Tibial nerve (tissue), 4 donors: ENCODE measurements around the gene TLX2. TPM values are rescaled to one million over a fixed set of nuclear protein-coding genes. Genes with fewer than 3 reads are reported as not detected.
A peak's percentile ranks its signal among the peaks of the same experiment; 100 is the strongest.

ENCODE experiments used
- DNase-seq, 2 donors: peaks; one replicate each; pipeline ENCODE4 v3.0.0-alpha.2; 2019; ENCODE audit warnings: low spot score in 2 of 2
- H3K27ac ChIP-seq, 4 donors: fragments of 200-600 bp; sonication (generic) in 3 of 4; one replicate each; pipeline ENCODE4 v1.5.1; 2017 to 2019; ENCODE audit warnings: mild to moderate bottlenecking in 1 of 4
- H3K27me3 ChIP-seq, 2 donors: fragments of 200-600 bp; sonication (generic) in 1 of 2; one replicate each; pipeline versions ENCODE4 v1.5.1 to v1.6.0; 2017 to 2019
- H3K36me3 ChIP-seq, 3 donors: fragments of 200-600 bp; sonication (generic); one replicate each; pipeline ENCODE4 v1.5.1; 2018 to 2019
- H3K4me1 ChIP-seq, 4 donors: fragments of 200-600 bp; sonication (generic) in 3 of 4; one replicate each; pipeline ENCODE4 v1.5.1; 2017 to 2019
- H3K4me3 ChIP-seq, 4 donors: fragments of 200-600 bp; sonication (generic) in 3 of 4; one replicate each; pipeline ENCODE4 v1.5.1; 2017 to 2019; ENCODE audit warnings: mild to moderate bottlenecking in 1 of 4, moderate library complexity in 1 of 4
- H3K9me3 ChIP-seq, 4 donors: fragments of 200-600 bp; sonication (generic) in 3 of 4; one replicate each; pipeline ENCODE4 v1.5.1; 2017 to 2019
- EP300 ChIP-seq, 2 donors: sonication (generic); formaldehyde crosslinking; IDR thresholded peaks; one replicate each; pipeline ENCODE4 v1.6.1; 2017; ENCODE audit warnings: antibody characterized with exemption in 2 of 2, mild to moderate bottlenecking in 1 of 2
- POLR2A ChIP-seq, 2 donors: fragments of 450-650 bp; IDR thresholded peaks; one replicate each; pipeline ENCODE4 v1.6.1; 2017; ENCODE audit warnings: antibody characterized with exemption in 2 of 2, mild to moderate bottlenecking in 2 of 2, moderate library complexity in 2 of 2
- WGBS, 2 donors: methylation state at CpG; one replicate each; pipeline ENCODE4 v1.1.5; 2018; 5-methylcytosine and 5-hydroxymethylcytosine counted together
- total RNA-seq, 4 donors: library from RNA; depleted of rRNA; stranded (reverse); fragments of >200 nt; gene quantifications; one replicate each; pipeline ENCODE4 v1.1.0, GENCODE V29; 2016
- TF ChIP-seq, protein P1 (sequence below), 5 experiments: fragments of 200-600 bp in 3 of 5; fragments of 450-650 bp in 2 of 5; sonication (generic) in 3 of 5; IDR thresholded peaks; one replicate each; pipeline ENCODE4 v1.5.1; 2016 to 2019; ENCODE audit warnings: antibody characterized with exemption in 5 of 5, mild to moderate bottlenecking in 3 of 5, moderate library complexity in 2 of 5

The TLX2 gene
- total RNA-seq, 4 donors from 2014 or later, result not detected

DNA sequence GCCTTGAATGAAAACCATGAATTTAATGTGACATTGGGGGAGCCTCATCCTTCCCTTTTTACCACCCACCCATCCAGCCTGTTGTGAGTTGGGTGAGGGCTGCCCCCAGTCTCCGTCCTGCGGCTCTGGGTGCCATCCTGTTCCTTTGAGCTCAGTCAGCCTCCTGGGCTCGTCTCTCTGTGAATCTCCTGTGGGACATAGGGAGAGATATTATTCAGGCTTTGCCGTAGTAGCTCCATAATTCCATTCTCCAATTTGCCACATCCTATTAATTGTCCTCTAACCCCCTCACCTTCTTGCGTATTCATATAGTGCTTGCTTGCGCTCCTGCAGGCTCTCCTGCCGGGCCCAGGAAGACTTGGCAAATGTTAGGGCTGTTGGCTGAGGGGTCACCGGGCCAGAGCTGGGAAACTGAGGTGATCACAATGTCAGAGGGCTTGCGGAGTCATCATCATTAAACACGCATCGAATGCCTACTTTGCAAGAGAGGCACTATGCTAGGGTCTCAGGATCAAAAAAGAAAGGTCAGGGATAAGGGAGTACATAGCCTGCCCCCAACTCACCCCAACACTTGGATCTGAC, 12.5 kb downstream of the TLX2 start:
- no peak overlapping the region for H3K27ac ChIP-seq
- WGBS, 2 donors, result 95 to 98% methylated on average over 11 of the region's 11 CpGs
- no peaks in the 10 kb centered on the region for H3K9me3 ChIP-seq
- DNase-seq, result no peak
- H3K36me3 ChIP-seq, result peaks cover 0 to 46% (median 12%) of the 10 kb centered on the region in 3 donors
- no peaks in the 10 kb centered on the region for H3K27me3 ChIP-seq
- H3K4me3 ChIP-seq, result no peak overlapping the region
- TF ChIP-seq EP300 (IDR thresholded peaks at IDR 0.05) (no peak), POLR2A (IDR thresholded peaks at IDR 0.05) (no peak)
- TF ChIP-seq, protein P1, sequence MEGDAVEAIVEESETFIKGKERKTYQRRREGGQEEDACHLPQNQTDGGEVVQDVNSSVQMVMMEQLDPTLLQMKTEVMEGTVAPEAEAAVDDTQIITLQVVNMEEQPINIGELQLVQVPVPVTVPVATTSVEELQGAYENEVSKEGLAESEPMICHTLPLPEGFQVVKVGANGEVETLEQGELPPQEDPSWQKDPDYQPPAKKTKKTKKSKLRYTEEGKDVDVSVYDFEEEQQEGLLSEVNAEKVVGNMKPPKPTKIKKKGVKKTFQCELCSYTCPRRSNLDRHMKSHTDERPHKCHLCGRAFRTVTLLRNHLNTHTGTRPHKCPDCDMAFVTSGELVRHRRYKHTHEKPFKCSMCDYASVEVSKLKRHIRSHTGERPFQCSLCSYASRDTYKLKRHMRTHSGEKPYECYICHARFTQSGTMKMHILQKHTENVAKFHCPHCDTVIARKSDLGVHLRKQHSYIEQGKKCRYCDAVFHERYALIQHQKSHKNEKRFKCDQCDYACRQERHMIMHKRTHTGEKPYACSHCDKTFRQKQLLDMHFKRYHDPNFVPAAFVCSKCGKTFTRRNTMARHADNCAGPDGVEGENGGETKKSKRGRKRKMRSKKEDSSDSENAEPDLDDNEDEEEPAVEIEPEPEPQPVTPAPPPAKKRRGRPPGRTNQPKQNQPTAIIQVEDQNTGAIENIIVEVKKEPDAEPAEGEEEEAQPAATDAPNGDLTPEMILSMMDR (IDR thresholded peaks at IDR 0.05), result no peak
- peaks cover 0 to 30% (median 19%) of the 10 kb centered on the region in 4 donors for H3K4me1 ChIP-seq

DNA sequence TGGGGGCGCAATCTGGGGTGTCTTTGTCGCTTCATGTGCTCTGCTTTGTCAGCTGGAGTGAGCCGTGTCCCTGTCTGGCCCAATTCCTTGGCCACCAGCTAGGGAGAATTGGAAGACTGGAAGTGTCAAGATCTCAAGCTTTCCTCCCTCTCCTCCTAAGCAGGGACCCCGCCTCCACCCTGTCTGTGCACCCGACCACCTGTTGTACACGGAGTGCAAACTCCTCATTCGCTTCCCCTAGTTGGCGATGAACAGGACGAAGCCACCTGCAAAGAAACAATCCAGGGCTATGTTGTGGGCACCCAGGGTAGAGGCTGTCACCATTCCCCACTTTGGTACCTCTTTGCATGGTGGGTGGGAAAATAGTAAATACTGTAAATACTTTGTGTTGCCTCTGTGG, 13.5 kb downstream of the TLX2 start:
- WGBS, 2 donors, result 90 to 94% methylated on average over 9 of the region's 9 CpGs
- no peak for DNase-seq
- peaks cover 0 to 34% (median 19%) of the 10 kb centered on the region in 4 donors for H3K4me1 ChIP-seq
- no peak overlapping the region for H3K27ac ChIP-seq
- TF ChIP-seq, protein P1 (IDR thresholded peaks at IDR 0.05), result no peak
- no peak for TF ChIP-seq EP300 (IDR thresholded peaks at IDR 0.05)
- TF ChIP-seq POLR2A (IDR thresholded peaks at IDR 0.05), result no peak
- peaks cover 0 to 55% (median 12%) of the 10 kb centered on the region in 3 donors for H3K36me3 ChIP-seq
- H3K27me3 ChIP-seq, result no peaks in the 10 kb centered on the region
- H3K4me3 ChIP-seq, result no peak overlapping the region
- no peaks in the 10 kb centered on the region for H3K9me3 ChIP-seq

DNA sequence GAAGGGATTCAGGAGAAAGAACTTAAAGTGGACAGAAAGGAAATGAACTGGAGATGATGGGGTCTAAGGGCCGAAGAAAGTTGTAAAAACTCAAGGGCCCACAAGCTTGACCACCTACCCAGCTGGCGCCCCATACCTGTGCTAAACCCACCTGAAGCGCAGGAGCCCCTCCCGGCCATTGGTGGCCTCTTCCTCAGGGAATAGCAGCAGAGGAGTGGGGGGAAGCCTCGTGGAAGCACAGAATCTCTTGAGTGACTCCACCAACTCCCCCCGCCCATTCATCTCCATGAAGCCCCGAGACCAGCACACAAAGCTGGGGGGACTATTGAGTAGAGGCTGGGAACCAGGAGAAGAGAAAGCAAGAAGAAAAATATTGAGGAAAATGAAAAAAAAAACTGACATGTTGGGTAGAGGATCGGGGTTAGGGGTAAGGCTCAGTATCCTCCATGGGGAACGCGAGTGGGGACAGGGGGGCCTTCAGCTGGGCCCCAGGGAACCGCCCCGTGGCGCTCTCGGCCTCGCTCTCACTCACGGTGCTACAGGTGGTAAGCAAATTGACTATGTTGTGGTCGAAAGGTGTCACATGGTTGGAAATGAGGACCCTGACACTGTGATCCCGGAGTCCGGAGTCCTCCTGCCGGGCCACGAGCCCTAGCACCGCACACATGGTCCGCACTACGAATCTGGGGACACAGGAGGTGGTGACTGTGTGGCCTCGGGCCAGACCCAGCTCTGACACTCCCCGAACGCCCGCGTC, 14.5 kb downstream of the TLX2 start:
- Histone ChIP-seq H3K4me3 (peak overlapping the region; percentile 63 to 82 (median 68)), H3K27ac (peak overlapping the region; percentile 72 to 90 (median 82)), H3K4me1 (peaks cover 0 to 34% (median 19%) of the 10 kb centered on the region in 4 donors), H3K27me3 (no peaks in the 10 kb centered on the region), H3K9me3 (no peaks in the 10 kb centered on the region), H3K36me3 (peaks cover 0 to 65% (median 12%) of the 10 kb centered on the region in 3 donors)
- 15 to 16% methylated on average over 28 to 29 of the region's 29 CpGs for WGBS, 2 donors
- TF ChIP-seq, protein P1 (IDR thresholded peaks at IDR 0.05), result no peak
- TF ChIP-seq EP300 (IDR thresholded peaks at IDR 0.05) (no peak), POLR2A (IDR thresholded peaks at IDR 0.05) (no peak)
- no peak for DNase-seq

DNA sequence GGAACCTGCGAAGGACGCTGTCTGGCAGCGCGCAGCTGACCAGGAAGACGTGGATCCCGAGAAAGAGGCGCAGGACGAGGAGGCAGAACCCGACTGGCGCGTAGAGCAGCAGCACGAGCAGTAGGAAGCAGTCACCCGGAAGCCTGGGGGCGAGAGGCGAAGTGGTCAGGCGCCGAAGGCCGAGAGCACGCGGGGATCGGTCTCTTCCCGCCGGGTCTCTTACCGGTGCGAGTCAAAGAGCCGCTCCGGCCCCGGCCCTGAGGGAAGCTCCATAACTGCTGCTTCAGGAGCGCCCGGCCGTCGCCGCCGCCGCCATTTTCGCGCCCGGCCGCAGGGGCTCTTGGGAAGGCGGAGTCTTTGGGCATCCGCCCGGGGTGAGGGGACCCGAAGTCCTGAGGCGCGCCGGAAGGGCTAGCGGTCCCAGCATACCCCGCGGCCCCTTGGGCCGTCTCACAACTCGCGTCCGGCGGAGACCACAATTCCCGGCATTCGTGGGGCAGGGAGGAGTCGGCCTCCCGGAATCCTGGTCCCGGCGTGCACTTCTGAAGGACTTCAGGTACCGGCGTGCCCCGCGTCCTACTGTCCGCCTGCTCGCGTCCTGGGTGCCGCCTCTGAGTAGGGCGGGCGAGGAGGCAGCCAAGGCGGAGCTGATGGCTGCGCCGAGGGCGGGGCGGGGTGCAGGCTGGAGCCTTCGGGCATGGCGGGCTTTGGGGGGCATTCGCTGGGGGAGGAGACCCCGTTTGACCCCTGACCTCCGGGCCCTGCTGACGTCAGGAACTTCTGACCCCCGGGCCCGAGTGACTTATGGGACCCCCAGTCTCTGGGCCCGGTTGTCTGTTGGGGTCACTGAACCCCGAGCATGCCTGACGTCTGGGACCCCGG, 15.3 kb downstream of the TLX2 start, which contains the start of the genes AUP1 and HTRA2:
Gene AUP1, minus strand, starts transcription at position 350 of the 882 bp plus-strand sequence. Its CDS starts 77 bp downstream, at position 273.
Gene HTRA2, plus strand, starts transcription at position 577 of the 882 bp plus-strand sequence. Its CDS starts 74 bp downstream, at position 651.
- Histone ChIP-seq H3K4me3 (peak within 1 kb of the TSS; percentile 63 to 96 (median 77)), H3K4me1 (peaks cover 0 to 34% (median 19%) of the 10 kb centered on the region in 4 donors), H3K27me3 (no peaks in the 10 kb centered on the region), H3K27ac (peak within 1 kb of the TSS; percentile 72 to 90 (median 84)), H3K9me3 (no peaks in the 10 kb centered on the region), H3K36me3 (peaks cover 0 to 72% (median 12%) of the 10 kb centered on the region in 3 donors)
- peak; percentile 22 to 79 for TF ChIP-seq POLR2A (IDR thresholded peaks at IDR 0.05)
- peak; percentile 88 to 96 for TF ChIP-seq EP300 (IDR thresholded peaks at IDR 0.05)
- TF ChIP-seq, protein P1 (IDR thresholded peaks at IDR 0.05), result peak in 2 of 5 experiments; percentile 40 to 61
- 0 to 2% methylated on average over 44 to 68 of the region's 87 CpGs for WGBS, 2 donors
- DNase-seq, result peak; percentile 94 to 95
